Measurements from ENCODE around the gene HOXD8.

HOXD8 gene

GRCh38 chr2:176157499-176158185 is 28.1 kb downstream of the HOXD8 start:
- Histone ChIP-seq H3K4me1 (ENCODE audit: control insufficient read depth, insufficient read depth, low read length) (peaks cover 15% of the 10 kb centered on the region), H3K36me3 (ENCODE audit: control insufficient read depth in 2 of 2, insufficient read depth in 1 of 2, low read length in 2 of 2) (peaks cover 0 to 26% of the 10 kb centered on the region in 2 experiments; a peak in 1 of 3 replicates), H3K27ac (ENCODE audit: extremely low read depth, low read depth, low read length) (peak overlapping the region; percentile 98), H3K9me3 (ENCODE audit: control insufficient read depth, insufficient read depth, low read depth, low read length) (no peaks in the 10 kb centered on the region), H3K4me3 (ENCODE audit: low read depth, low read length) (peak overlapping the region; percentile 48)
- POLR2A ChIA-PET: no interaction called here
- CTCF ChIA-PET: interaction anchor here (0.6 kb wide), 1 partner anchor 499 kb away, joined by 3 read pairs; no protein-coding TSS in a partner anchor
- TF ChIP-seq ZBTB17 (tag by site-specific recombination; IDR thresholded peaks at IDR 0.05) (peak; percentile 94), ZBTB20 (tag by site-specific recombination; IDR thresholded peaks at IDR 0.05) (no peak; the same call in 1 of the 2 replicates), ZBTB44 (tag by site-specific recombination; IDR thresholded peaks at IDR 0.05) (peak; percentile 37; the same call in 1 of the 2 replicates), ZNF155 (tag by site-specific recombination; IDR thresholded peaks at IDR 0.05) (no peak), ZNF350 (tag by site-specific recombination; IDR thresholded peaks at IDR 0.05) (no peak), SP2 (tag by site-specific recombination; IDR thresholded peaks at IDR 0.05) (no peak), ZXDB (tag by site-specific recombination; IDR thresholded peaks at IDR 0.05) (no peak), ZNF391 (tag by site-specific recombination; IDR thresholded peaks at IDR 0.05; ENCODE audit: borderline replicate concordance, low read depth) (peak; percentile 47; the same call in 1 of the 2 replicates), KLF9 (tag by site-specific recombination; IDR thresholded peaks at IDR 0.05; ENCODE audit: low read depth) (peak; percentile 33; the same call in 1 of the 2 replicates), ZNF341 (tag by site-specific recombination; IDR thresholded peaks at IDR 0.05; ENCODE audit: low read depth) (peak; percentile 61), ZNF146 (tag by site-specific recombination; IDR thresholded peaks at IDR 0.05) (no peak), ZNF138 (tag by site-specific recombination; IDR thresholded peaks at IDR 0.05; ENCODE audit: borderline replicate concordance) (no peak), ZNF394 (tag by site-specific recombination; IDR thresholded peaks at IDR 0.05; ENCODE audit: borderline replicate concordance) (peak; percentile 19; the same call in 1 of the 2 replicates), GFI1B (tag by site-specific recombination; IDR thresholded peaks at IDR 0.05) (0 out of 2 replicates have a peak, but pooled peaks have one; percentile 15), REST (tag by site-specific recombination; IDR thresholded peaks at IDR 0.05) (0 out of 2 replicates have a peak, but pooled peaks have one; percentile 12), SCRT2 (tag by site-specific recombination; IDR thresholded peaks at IDR 0.05) (no peak), KLF1 (tag by site-specific recombination; IDR thresholded peaks at IDR 0.05) (peak; percentile 54), ZNF645 (tag by site-specific recombination; IDR thresholded peaks at IDR 0.05) (no peak), OSR2 (tag by site-specific recombination; IDR thresholded peaks at IDR 0.05) (peak; percentile 26; the same call in 1 of the 2 replicates), ZNF660 (tag by site-specific recombination; IDR thresholded peaks at IDR 0.05) (no peak), ZNF311 (tag by site-specific recombination; IDR thresholded peaks at IDR 0.05; ENCODE audit: borderline replicate concordance) (no peak), ZNF626 (tag by site-specific recombination; IDR thresholded peaks at IDR 0.05) (no peak), ZNF677 (tag by site-specific recombination; IDR thresholded peaks at IDR 0.05) (no peak), ZNF585B (tag by site-specific recombination; IDR thresholded peaks at IDR 0.05) (no peak), KLF7 (tag by site-specific recombination; IDR thresholded peaks at IDR 0.05; ENCODE audit: borderline replicate concordance) (no peak), ZNF354C (tag by site-specific recombination; IDR thresholded peaks at IDR 0.05; ENCODE audit: borderline replicate concordance, low read depth) (no peak), ZBTB49 (tag by site-specific recombination; IDR thresholded peaks at IDR 0.05; ENCODE audit: low read depth) (no peak), ZNF449 (tag by site-specific recombination; IDR thresholded peaks at IDR 0.05) (no peak)
